Astrocyte of the hippocampus (primary cell): ENCODE data around the gene DPP6.

Experiments
- DNase-seq: peaks from one replicate; pipeline ENCODE4 v3.0.0; 2011; ENCODE audit warnings: low read depth, low spot score

The DPP6 gene

DNA sequence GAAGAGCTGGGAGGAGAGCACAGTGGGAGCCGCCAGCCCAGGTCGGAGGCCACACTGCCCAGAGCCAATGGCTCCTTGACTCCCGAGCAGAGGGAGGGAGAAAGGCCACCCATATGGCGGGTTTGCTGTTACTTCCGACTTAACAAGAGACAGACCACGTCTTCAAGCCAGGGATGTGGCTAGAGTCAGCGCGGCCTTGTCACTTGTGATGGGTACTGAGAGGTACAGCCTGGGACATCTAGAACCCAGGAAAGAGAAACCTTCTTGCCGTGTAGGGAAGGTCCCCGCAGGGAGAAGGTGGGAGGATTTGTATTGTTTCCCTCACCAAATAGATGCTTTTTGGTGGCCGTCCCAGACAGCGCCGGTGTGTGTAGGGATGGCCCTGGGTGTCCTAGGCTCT is 823.1 kb downstream of the DPP6 start:
- no peak for DNase-seq

DNA sequence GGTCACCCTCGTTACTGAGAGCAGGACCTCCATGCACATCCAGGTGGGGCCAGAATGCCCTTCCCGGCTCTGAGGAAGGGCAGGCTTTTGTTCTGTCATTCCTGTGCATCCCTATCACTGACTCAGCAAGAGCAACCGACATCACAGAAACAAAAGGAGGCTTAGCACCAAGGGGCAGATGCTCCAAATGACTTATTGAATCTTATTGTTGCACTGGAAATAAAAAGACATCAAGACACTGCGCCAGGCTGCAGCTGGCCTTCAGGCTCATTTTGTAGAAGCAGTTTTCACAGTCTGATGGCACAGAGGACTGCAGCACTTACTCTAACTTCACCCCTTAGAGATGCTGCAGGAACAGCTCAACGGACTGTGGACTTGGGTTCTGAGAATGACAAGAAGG is 824.3 kb downstream of the DPP6 start:
- no peak for DNase-seq

DNA sequence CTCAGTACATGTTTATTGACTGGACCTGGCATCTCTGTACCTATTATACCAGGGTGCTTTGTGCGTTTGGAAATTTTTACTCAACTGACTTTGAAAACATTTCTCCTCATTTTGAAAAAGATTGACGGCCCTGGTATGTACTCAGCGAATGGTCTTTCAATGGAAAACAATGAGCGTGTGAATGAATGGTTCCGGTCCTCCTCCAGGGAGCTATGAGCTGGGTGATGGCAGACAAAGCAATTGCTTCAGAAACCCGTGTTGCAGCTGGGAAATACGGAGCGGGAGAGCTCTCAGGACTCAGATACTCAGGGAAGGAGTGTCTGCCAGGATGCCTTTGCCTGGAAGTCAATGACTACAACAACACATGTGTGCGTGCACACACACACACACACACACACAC is 824.8 kb downstream of the DPP6 start:
- no peak for DNase-seq

DNA sequence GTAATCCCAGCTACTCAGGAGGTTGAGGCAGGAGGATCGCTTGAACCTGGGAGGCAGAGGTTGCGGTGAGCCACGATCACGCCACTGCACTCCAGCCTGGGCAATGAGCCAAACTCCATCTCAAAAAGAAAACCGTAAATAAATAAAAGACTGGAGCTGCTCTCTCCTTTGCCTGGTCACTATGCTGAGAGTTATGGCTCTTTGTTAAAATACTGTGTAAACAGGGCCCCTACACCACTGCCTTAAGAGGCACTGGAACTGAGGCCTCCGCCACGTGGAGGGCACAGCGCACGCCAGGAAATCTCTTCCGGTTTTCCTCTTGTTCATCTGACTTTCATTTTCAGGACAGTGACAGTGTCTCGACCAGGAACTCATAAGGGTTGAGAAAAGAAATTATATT is 827.4 kb downstream of the DPP6 start:
- no peak for DNase-seq

DNA sequence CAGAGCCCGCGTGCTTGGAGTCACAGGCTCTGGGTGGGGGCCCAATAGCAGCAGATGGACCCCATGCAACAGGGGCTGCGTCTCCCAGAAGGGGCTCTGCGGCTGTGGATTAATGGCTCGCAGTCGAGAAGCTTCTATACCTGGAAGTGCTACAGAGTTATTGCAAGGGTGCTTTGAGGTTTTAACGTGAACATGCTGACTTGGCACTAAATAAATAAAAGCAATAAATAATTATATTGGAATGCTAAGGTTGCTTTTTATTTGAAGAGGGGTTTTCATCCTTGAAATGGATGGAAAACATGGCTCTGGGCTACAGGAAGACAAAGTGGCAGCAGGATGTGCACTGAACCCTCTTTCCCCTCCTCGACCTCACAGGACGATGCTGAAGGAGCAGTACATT is 828.3 kb downstream of the DPP6 start:
- DNase-seq, result no peak

DNA sequence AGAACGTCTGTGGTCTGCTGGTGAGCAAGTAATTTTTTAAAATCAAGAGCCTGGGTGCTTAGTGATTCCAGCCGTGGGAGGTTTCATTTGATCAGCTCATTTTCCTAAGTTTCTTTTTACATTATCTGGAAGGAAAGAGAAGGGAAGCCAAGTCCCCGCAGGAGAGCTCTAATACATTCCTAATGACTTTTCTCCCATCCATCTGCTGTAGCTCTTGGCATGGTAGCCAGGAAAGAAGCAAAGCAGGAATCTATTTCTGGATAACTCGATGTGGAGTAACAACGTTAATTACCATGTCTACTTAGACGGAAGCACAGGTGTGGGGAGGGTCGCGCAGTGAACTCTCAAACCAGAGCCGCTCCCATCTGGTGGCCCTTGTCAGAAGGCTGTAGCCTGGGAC is 828.8 kb downstream of the DPP6 start:
- no peak for DNase-seq

DNA sequence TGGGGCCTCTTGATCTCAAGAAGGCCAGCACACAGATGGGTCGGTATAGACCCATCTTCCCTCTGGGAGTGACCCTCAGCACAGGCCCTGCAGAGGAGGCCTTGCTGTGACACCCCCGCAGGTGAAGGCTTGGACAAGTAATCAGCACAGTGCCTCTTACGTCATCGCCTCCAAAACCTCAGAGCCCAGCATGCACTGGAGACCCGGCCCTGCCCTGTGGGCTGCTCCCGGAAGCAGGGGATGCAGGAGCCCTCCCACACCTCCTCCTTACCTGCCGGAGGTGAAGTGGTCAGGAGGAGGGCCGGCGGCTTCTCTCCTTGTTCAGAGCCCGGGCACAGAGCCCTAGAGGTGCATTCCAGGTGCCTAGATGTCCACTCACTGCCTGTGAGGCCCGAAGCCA is 829.3 kb downstream of the DPP6 start:
- DNase-seq, result no peak

DNA sequence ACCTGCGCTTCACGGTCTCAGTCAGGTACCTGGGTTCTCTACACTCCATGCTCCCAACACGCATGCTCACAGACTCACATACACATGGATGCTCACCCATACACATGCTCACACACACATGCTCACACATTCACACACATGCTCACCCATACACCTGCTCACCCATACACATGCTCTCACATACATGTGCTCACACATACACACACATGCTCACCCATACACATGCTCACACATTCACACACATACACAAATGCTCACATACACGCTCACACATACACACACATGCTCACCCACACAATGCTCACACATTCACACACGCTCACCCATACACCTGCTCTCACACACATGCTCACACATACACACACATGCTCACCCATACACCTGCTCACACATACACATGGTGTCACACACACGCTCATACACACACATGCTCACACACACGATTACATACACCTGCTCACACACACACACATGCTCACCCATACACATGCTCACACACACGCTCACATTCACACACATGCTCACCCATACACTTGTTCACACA is 830.8 kb downstream of the DPP6 start:
- no peak for DNase-seq

DNA sequence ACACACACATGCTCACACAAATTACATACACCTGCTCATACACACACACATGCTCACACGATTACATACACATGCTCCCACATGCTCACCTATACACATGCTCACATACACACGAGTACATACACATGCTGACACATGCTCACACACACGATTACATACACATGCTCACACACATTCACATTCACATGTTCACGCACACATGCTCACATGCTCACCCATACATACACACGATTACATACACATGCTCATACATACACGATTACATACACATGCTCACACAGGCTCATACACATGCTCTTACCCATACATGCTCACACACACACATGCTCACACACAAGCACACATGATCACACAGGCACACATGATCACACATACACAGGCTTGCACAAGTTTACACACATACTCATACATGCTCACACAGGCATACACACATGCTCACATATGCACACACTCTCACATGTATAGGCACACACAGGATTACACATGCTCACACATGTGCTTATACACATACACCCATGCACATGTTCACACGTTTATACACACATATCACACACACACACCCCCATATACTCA is 832.2 kb downstream of the DPP6 start:
- no peak for DNase-seq

DNA sequence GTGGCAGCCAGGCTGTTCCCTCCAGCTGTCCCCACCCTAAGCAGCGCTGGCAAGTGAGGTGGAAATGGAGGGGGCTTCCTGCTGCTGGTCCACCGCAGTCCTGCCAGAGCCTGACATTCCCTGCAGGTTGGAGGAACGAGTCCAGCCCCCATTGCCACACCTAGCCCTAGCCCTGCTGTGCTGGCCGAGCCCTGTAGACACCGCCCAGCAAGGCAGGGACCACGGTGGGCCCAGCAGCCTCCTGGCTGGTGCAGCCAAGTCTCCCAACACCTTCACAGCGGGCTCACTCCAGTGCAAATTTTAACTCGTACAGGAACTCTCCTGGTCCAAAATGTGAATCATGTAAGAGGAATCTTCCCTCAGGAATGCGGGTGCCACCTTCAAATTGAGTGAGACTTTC is 834.4 kb downstream of the DPP6 start:
- DNase-seq, result no peak

DNA sequence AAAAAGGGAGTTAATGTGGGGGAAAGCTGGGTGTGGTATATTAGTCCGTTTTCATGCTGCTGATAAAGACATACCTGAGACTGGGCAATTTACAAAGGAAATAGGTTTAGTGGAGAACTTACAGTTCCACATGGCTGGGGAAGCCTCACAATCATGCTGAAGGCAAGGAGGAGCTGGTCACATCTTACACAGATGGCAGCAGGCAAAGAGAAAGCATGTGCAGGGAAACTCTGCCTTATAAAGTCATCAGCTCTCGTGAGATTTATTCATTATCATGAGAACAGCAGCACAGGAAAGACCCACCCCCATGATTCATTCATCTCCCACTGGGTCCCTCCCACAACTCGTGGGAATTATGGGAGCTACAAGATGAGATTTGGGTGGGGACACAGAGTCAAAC is 836.5 kb downstream of the DPP6 start:
- DNase-seq, result no peak

DNA sequence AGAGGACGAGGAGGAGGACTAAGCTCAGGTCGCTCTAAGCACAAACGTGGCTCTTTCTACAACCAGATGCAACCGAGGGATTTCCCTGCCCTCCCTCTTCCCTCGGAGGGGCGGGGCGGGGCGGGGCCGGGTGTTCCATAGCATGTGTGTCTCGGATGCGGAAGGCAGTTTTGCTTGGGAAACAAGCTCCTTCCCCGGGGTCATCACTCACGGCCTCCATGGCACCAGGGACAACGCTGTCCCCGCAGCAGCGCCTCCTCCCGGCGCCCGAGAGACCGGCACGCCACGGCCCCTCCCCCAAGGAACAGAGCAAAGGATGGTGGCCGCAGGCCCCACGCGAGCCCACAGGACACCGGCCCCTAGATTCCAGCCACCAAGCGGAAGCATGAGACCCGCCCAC is 840.3 kb downstream of the DPP6 start:
- DNase-seq, result no peak

DNA sequence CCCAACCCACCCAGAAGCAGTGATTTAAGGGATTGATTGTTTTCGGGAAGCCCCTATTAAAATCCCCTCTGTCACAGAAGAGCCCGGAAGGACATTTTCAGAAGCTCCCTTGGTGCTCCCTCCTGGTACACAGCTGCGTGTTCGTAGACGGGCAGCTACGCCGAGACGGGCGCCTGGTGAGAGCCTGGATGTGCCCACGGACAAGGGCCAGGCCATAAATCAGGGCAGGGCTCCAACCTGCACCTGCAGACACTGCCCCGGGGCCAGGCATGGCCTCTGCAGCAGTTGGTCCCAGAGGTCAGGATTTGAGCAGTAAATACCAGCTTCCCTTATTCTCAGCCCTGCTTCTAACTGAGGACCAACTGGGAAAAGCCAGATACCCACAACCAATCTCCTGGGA is 843.9 kb downstream of the DPP6 start:
- no peak for DNase-seq

DNA sequence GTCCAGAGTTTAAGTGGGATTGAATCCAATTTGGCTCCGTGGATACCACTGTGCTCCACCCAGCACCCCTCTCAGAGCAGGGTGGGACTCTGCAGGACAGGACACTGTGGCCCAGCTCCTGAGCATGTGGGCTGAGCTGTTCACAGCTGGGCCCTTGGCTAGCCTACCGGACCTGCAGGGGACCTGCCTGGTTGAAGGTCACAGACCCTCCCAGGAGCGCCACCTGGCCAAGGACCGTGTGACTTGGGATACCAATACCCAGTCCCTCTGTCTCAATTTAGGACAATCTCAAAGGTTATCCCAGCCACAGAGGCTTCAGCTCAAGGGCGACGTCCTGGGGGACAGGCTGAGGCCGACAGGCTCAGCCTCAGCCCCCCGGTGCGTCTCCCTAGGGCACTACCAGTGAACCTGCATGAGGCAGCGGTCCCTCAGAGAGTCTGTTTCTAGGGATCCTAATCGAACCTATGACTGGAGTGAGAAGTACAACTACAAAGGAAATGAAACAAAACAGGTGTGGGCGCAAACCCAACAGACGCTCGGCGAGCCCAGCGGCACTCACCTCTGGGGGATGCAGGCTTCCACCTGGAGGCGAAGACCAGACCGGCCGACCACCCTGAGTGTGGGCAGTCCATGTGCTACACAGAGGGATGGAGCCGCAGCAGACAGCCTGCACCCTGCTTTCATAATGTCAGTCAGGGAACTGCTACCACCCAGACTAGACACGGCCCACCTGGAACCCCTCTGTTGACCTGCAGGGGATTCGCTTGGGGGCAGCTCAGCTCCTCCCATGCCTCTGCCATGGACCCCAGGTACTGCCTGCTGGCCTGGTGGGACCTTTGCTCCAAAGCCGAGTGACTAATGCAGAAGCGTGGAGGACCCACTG is 847.0 kb downstream of the DPP6 start:
- no peak for DNase-seq

DNA sequence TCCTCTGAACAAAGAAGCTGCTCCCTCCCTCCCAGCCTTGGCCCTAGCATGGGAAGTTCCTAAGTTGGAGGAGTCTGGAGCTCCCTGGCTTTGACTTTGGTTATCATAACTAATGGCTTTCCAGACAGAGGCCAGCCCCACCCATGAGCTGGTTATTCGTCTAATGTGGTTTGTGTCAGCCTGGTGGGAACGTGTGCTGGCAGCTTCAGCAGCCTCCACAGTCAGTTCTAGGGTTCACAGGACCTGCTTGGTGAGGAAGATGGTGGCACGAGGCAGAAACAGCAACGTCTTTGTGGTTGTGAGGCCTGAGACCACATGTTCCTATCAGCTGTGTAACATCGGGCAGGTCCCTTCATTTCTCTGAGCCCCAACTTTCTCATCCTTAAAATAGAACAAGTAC is 847.7 kb downstream of the DPP6 start:
- no peak for DNase-seq

DNA sequence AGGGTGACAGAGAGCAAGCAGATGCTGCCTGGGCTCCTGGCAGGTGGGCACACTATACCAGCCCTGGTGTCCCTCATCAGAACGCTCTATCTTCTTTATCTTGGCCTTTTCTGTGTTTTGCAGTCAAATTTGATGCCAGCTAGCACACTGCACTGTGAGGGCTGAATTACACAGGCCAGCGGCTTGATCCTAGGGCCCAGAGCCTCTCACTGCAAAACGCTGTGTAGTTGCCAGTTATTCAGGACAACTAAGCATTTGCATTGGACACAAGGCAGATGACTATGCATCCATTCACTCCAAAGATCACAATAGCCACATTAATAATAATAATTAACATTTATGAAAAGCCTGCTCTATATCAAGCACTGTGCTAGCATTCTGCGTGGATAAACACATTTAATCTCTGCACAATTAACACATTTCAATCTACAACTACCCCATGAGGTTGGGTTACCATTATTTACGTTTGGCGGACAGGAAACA is 850.4 kb downstream of the DPP6 start:
- DNase-seq, result no peak

DNA sequence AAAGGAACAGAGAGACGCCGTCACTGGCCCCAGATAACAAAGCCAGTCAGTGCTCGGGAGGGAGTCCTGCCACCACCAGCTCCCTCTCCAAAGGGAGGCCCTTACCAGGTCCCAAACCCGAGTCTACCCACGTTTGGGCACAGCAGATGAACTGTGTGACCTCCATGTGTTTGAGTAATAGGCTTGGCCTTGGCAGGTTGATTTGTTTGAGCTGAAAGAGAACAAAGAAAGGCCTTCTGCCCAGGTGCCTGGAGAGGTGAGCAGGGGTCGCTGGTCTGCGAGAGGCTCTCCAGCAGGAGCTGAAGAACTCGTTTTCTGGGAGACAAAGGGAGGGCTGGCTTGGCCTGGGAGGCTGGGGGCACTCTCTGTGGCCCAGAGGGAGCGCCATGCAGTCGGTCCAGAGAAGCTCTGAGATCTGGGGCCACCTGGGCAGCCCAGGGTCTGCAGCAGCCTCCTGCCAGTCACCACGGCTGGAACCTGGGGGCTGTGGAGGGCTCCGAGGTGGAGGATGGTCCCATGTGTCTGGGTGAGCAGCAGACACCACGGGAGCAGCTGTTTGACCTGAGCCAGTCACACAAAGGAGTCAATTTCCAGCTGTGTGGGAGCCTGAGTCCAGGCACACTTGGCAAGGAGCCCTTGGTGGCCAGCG is 851.0 kb downstream of the DPP6 start:
- no peak for DNase-seq

DNA sequence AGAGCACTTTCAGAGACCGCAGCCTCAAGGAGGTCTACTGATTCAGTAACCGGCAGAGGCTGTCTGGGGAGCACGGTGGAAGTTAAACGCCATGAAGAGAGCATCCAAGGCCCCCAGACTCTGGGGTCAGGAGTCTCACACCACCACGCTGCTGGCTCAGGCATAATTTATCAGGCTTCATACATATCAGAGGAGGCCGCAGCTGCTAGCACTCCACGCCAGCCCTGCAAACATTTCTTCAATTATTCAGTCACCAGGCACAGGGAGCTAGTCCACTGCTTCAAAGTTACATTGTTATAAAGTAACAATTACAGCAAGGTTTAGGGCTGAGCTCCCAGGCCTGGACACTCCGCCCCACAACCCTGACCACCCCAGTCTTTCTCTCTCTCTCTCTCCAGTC is 852.9 kb downstream of the DPP6 start:
- no peak for DNase-seq

DNA sequence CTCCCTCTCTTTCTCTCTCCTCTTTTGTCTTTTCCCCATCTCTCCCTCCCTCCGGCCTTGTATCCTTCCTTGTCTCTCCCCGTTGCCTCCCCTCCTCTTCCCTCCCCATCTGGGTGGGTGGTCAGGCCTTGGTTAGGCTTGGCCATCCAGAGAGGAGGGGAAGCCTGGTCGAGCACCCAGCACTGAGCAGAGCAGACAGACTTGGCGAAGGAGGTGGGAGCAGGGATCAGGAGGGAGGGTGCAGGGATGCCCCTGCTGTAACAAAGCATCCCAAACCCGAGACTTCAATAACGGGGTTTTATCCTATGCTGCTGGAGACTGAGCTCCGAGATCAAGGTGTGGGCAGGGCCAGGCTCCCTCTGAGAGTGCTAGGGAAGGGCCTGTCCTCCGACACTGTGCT is 853.4 kb downstream of the DPP6 start:
- no peak for DNase-seq

DNA sequence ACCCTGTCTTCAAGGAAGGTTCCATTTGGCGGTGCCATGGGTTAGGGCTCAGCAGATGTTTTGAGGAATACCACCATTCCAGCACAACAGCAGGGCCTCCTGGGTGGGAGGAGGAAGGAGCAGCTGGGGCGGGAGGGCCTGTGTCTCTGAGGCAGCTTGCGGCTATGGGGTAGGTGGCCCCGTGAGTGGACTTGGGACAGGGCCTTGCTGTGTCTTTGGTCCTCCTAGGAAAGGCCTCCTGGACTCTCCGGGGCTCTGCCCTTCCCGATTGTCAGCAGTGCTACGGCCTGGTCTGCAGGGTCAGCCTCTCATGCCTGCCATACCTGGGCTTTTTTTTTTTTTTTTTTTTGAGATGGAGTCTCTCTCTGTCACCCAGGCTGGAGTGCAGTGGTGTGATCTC is 854.0 kb downstream of the DPP6 start:
- DNase-seq, result no peak

DNA sequence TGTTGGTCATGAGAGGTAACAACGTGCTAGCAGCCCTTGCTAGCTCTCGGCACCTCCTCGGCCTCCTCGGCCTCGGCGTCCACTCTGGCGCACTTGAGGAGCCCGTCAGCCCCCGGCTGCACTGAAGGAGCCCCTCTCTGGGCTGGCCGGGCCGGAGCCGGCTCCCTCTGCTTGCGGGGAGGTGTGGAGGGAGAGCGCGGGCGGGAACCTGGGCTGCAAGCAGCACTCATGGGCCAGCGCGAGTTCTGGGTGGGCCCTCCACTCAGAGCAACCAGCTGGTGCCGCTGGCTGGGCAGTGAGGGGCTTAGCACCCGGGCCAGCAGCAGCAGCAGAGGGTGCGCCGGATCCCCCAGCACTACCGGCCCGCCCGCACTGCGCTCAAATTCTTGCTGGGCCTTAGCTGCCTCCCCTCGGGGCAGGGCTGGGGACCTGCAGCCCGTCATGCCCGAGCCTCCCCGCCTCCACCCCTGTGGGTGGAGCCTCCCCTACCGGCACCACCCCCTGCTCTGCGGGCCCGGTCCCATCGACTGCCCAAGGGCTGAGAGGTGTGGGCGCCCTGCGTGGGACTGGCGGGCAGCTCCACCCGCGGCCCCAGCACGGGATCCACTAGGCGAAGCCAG is 854.6 kb downstream of the DPP6 start:
- no peak for DNase-seq
